ENCODE data around the gene FER. TPM values are rescaled to one million over a fixed set of nuclear protein-coding genes. Genes with fewer than 3 reads are reported as not detected.

FER gene
- total RNA-seq, 1 experiment from 2014 or later = 18.0 TPM

DNA sequence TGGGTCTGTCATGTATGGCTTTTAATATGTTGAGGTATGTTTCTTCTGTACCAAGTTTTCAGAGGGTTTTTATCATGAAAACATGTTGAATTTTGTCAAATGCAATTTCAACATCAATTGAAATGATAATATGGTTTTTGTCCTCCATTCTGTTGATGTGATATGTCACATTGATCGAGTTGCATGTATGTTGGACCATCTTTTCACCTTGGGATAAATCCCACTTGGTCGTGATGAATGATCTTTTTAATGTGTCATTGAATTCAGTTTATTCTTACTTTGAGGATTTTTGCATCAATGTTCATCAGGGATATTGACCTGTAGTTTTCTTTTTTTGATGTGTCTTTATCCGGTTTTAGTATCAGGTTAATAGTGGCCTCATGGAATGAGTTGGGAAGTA, 373.5 kb downstream of the FER start:
- Histone ChIP-seq H2BK12ac (ENCODE audit: insufficient read length, low read depth, low read length) (no peak overlapping the region), H3K23me2 (ENCODE audit: insufficient read length, low read depth, low read length, poor library complexity, severe bottlenecking) (no peaks in the 10 kb centered on the region), H4K8ac (replicated peaks; ENCODE audit: insufficient read length, low read depth, low read length) (no peak overlapping the region), H4K5ac (ENCODE audit: insufficient read length, low read depth, low read length) (no peak overlapping the region), H2AFZ (ENCODE audit: low read length) (no peak overlapping the region), H3K56ac (ENCODE audit: insufficient read length, low read depth, low read length) (no peak overlapping the region), H3K18ac (ENCODE audit: insufficient read length, low read depth, low read length) (no peak overlapping the region), H3K4me2 (ENCODE audit: insufficient read depth, insufficient read length, low read length) (no peak overlapping the region), H3K27ac (ENCODE audit: insufficient read length, low read depth, low read length) (no peak overlapping the region), H3K4ac (ENCODE audit: low read depth, low read length) (no peak overlapping the region), H2AK5ac (ENCODE audit: insufficient read length, low read length) (no peak overlapping the region), H2BK20ac (ENCODE audit: low read depth, low read length, poor library complexity, severe bottlenecking) (no peak overlapping the region), H3K4me1 (ENCODE audit: insufficient read depth, low read length) (no peaks in the 10 kb centered on the region), H3K79me2 (ENCODE audit: insufficient read depth, low read length) (no peaks in the 10 kb centered on the region), H3K79me1 (ENCODE audit: insufficient read depth, low read depth, low read length, poor library complexity, severe bottlenecking) (no peaks in the 10 kb centered on the region), H2BK5ac (ENCODE audit: insufficient read length, low read length) (no peak overlapping the region), H3K9me3 (ENCODE audit: control insufficient read depth, low read depth, low read length) (no peaks in the 10 kb centered on the region), H4K20me1 (ENCODE audit: control insufficient read depth, insufficient read depth, insufficient read length) (no peaks in the 10 kb centered on the region), H2BK15ac (ENCODE audit: low read depth, low read length) (no peak overlapping the region), H3K14ac (ENCODE audit: insufficient read depth, low read length) (no peak overlapping the region), H3K27me3 (ENCODE audit: insufficient read depth, low read length) (no peaks in the 10 kb centered on the region), H4K91ac (ENCODE audit: insufficient read length, low read depth, low read length) (no peak overlapping the region), H3T11ph (ENCODE audit: low read length) (no peak overlapping the region), H3K9ac (ENCODE audit: extremely low read depth, insufficient read length, low read length) (no peak overlapping the region), H2BK120ac (ENCODE audit: low read depth, low read length, poor library complexity, severe bottlenecking) (no peak overlapping the region), H3K23ac (ENCODE audit: insufficient read length, low read depth, low read length) (no peak overlapping the region)
- Mint-ChIP-seq H3K9me3 (peaks cover 14% of the 10 kb centered on the region in 2 experiments; a peak in 4 of 5 replicates), H3K4me1 (peaks cover 4 to 7% of the 10 kb centered on the region in 2 experiments), H3K27me3 (ENCODE audit: low read depth) (no peaks in the 10 kb centered on the region), H3K36me3 (ENCODE audit: insufficient read depth in 1 of 3, low read depth in 3 of 3) (peaks cover 0 to 16% (median 5%) of the 10 kb centered on the region in 3 experiments; a peak in 5 of 7 replicates), H3K4me3 (no peak overlapping the region), H3K27ac (no peak overlapping the region)
- no CpG with 5 or more reads among the region's 3 CpGs for WGBS (ENCODE audit: extremely low coverage, insufficient read length, low lambda C conversion rate)
- DNase-seq = no peak
- TF ChIP-seq, protein P1, sequence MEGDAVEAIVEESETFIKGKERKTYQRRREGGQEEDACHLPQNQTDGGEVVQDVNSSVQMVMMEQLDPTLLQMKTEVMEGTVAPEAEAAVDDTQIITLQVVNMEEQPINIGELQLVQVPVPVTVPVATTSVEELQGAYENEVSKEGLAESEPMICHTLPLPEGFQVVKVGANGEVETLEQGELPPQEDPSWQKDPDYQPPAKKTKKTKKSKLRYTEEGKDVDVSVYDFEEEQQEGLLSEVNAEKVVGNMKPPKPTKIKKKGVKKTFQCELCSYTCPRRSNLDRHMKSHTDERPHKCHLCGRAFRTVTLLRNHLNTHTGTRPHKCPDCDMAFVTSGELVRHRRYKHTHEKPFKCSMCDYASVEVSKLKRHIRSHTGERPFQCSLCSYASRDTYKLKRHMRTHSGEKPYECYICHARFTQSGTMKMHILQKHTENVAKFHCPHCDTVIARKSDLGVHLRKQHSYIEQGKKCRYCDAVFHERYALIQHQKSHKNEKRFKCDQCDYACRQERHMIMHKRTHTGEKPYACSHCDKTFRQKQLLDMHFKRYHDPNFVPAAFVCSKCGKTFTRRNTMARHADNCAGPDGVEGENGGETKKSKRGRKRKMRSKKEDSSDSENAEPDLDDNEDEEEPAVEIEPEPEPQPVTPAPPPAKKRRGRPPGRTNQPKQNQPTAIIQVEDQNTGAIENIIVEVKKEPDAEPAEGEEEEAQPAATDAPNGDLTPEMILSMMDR (conservative IDR thresholded peaks at IDR 0.05) = no peak
